ENCODE results near the gene MRPS27. TPM values are rescaled to one million over a fixed set of nuclear protein-coding genes. Genes with fewer than 3 reads are reported as not detected.
"Not testable (repeated sequence)": the region's sequence is repeated elsewhere in the genome, so short reads cannot be mapped to it uniquely, and the experiment has no call there.

The MRPS27 gene
- polyA plus RNA-seq, 1 experiment = 98.3 TPM

DNA sequence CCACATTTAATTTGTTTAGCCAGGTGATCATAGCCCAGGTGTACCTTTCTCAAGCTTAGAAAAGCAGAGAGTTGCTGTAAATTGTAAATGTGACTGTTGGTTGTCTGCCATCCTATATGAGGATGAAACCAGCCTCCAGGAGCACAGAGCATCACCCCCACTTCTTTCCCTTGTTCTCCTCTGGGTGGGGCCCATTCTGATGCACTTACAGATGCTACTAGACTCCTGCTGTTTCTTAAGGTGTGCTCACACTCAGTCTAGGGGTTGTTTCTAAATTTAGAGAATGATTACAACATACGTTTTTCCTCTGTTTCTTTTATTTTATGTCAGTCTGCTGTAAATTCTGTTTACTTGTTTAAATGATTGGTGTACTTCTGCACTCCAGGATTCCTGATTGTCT lies 10.7 kb upstream of the MRPS27 start:
- no peaks in the 10 kb centered on the region for H3K9me3 ChIP-seq (ENCODE audit: control insufficient read depth, insufficient read depth, low read length)
- no peaks in the 10 kb centered on the region for H3K27me3 ChIP-seq (ENCODE audit: control insufficient read depth, insufficient read depth, low read length)
- ChIA-PET CTCF (no interaction called here), POLR2A (no interaction called here)
- TF ChIP-seq, protein P1, sequence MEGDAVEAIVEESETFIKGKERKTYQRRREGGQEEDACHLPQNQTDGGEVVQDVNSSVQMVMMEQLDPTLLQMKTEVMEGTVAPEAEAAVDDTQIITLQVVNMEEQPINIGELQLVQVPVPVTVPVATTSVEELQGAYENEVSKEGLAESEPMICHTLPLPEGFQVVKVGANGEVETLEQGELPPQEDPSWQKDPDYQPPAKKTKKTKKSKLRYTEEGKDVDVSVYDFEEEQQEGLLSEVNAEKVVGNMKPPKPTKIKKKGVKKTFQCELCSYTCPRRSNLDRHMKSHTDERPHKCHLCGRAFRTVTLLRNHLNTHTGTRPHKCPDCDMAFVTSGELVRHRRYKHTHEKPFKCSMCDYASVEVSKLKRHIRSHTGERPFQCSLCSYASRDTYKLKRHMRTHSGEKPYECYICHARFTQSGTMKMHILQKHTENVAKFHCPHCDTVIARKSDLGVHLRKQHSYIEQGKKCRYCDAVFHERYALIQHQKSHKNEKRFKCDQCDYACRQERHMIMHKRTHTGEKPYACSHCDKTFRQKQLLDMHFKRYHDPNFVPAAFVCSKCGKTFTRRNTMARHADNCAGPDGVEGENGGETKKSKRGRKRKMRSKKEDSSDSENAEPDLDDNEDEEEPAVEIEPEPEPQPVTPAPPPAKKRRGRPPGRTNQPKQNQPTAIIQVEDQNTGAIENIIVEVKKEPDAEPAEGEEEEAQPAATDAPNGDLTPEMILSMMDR (IDR thresholded peaks at IDR 0.05; ENCODE audit: low read depth, low read length) = no peak
- no peak overlapping the region for H3K4me3 ChIP-seq (ENCODE audit: low read depth, low read length)
- no peak for DNase-seq (ENCODE audit: low read depth, low spot score)
- no peak overlapping the region for H3K27ac ChIP-seq (ENCODE audit: low read depth, low read length)

DNA sequence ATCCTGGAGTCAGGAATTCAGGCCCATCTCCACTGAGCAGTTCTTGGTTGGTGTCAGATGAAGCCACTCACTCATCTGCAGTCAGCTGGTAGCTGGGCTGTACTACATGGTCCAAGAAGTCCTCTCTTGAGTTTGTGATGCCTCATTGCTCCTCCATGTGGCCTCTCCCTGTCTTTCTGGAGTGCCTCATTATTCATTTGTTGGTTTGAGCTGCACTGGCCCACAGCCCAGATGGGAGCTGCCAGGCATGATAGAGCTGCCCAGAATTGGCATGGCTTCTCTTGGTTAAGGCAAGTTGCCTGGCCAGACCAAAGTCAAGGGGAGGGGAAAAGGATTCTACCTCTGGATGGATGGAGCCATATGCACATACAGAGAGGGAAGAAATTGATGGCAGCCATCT lies 8.1 kb upstream of the MRPS27 start:
- TF ChIP-seq, protein P1 (IDR thresholded peaks at IDR 0.05; ENCODE audit: low read depth, low read length) = no peak

DNA sequence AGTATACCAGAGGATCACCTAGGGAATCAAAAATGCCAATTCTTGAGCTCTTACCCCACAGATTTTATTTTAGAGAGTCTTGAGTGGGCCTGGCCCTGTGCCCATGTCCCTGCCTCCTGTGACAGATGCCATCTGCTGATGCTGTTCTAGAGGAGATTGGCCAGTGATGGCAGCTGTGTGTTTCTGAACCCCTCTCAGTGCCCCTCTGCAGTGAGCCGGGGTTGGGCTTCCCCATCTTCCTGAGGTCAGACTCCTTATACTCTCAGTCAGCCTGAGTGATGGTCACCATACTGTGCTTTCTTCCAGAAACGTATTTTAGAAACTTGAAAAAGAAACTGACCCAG lies 6.2 kb upstream of the MRPS27 start:
- no peak for DNase-seq (ENCODE audit: low read depth, low spot score)
- Histone ChIP-seq H3K9me3 (ENCODE audit: control insufficient read depth, insufficient read depth, low read length) (no peaks in the 10 kb centered on the region), H3K27ac (ENCODE audit: low read depth, low read length) (peak overlapping the region; percentile 84), H3K27me3 (ENCODE audit: control insufficient read depth, insufficient read depth, low read length) (no peaks in the 10 kb centered on the region), H3K4me3 (ENCODE audit: low read depth, low read length) (peak overlapping the region; percentile 5; the same call in 1 of the 2 replicates)
- POLR2A ChIA-PET = no interaction called here
- CTCF ChIA-PET = interaction anchor here (1.8 kb wide), 1 partner anchor 40 kb away, joined by 5 read pairs; no protein-coding TSS in a partner anchor
- TF ChIP-seq, protein P1 (IDR thresholded peaks at IDR 0.05; ENCODE audit: low read depth, low read length) = no peak

More for the DNA sequence above, 8.1 kb upstream of the MRPS27 start:
- H3K27me3 ChIP-seq (ENCODE audit: control insufficient read depth, insufficient read depth, low read length) = no peaks in the 10 kb centered on the region
- ChIA-PET CTCF (no interaction called here), POLR2A (no interaction called here)
- no peaks in the 10 kb centered on the region for H3K9me3 ChIP-seq (ENCODE audit: control insufficient read depth, insufficient read depth, low read length)
- no peak for DNase-seq (ENCODE audit: low read depth, low spot score)
- H3K4me3 ChIP-seq (ENCODE audit: low read depth, low read length) = no peak overlapping the region
- no peak overlapping the region for H3K27ac ChIP-seq (ENCODE audit: low read depth, low read length)

DNA sequence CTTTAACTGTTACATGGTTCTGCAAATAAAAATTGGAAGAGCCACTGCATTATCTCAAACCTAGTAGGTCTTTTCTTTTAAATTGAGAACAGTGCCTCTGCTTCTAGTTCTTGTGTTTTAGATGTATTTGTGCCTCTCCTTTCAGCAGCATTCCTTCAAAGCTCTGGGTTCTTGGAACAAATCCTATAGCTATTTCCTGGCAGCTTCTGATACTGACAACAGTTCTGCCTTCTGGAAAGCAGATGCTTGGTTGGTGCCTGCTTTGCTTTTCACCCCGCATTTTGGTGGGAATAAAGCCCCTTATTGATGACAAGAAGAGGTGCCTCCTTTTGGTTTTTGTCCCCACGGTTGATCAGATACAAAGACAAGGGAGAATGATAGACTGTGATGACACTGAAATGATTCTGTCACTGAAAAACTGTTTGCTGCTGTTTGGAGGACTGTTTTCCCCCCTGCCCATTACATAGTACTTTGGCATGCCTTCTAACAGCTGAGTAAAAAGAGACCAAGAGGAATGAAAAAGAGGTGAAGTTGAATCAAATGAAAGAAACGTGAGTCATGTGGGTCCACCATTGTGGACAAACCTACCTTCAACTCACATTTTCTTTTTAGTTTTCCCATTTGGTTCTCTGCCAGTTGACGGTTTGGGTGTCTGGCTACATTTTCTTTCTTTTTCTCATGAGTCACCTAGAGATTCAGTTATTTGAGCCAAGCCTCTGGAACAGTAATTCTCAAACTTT lies 5.7 kb upstream of the MRPS27 start:
- ChIA-PET POLR2A (no interaction called here), CTCF (interaction anchor here (1.1 to 1.8 kb wide), 2 partner anchors 41 to 198 kb away, joined by 4 to 5 read pairs; no protein-coding TSS in a partner anchor)
- Histone ChIP-seq H3K27me3 (ENCODE audit: control insufficient read depth, insufficient read depth, low read length) (no peaks in the 10 kb centered on the region), H3K9me3 (ENCODE audit: control insufficient read depth, insufficient read depth, low read length) (no peaks in the 10 kb centered on the region), H3K4me3 (ENCODE audit: low read depth, low read length) (peak overlapping the region; percentile 28; the same call in 1 of the 2 replicates), H3K27ac (ENCODE audit: low read depth, low read length) (peak overlapping the region; percentile 84)
- peak; percentile 36 for DNase-seq (ENCODE audit: low read depth, low spot score)
- TF ChIP-seq, protein P1 (IDR thresholded peaks at IDR 0.05; ENCODE audit: low read depth, low read length) = no peak

DNA sequence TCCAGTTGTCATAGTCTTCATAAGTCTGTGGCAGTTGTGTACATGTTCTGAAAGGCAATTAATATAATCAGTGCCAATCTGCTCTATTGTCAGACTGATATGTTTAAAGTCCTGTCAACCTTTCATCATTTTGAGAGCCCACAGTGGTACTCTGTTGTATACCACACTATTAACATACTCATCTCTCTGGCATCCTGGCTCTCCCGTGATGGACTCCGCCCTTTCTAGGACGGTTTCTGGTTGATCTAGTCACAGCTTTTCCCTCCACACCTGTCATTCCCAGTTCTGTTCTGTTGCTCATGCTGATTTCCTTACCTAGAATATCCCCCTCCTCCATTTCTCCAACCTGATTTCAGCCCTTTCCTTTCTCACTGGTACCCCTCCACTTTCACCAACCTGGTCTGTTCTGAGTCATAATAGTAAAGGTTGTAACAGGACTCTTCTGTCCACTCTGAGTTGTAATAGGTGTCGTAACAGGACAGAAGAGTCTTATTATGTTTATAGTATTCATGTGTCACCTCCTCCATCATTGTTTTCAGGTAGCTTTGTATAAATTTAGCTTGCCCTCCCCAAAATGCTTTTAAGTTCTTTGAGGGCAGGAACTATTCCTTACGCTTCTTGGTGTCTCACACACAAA lies 4.3 kb upstream of the MRPS27 start:
- POLR2A ChIA-PET = no interaction called here
- CTCF ChIA-PET = no interaction called here
- H3K9me3 ChIP-seq (ENCODE audit: control insufficient read depth, insufficient read depth, low read length) = no peaks in the 10 kb centered on the region; the same call in 1 of the 2 replicates
- no peaks in the 10 kb centered on the region for H3K27me3 ChIP-seq (ENCODE audit: control insufficient read depth, insufficient read depth, low read length)
- H3K27ac ChIP-seq (ENCODE audit: low read depth, low read length) = no peak overlapping the region
- no peak overlapping the region for H3K4me3 ChIP-seq (ENCODE audit: low read depth, low read length)
- TF ChIP-seq, protein P1 (IDR thresholded peaks at IDR 0.05; ENCODE audit: low read depth, low read length) = no peak
- no peak for DNase-seq (ENCODE audit: low read depth, low spot score)

DNA sequence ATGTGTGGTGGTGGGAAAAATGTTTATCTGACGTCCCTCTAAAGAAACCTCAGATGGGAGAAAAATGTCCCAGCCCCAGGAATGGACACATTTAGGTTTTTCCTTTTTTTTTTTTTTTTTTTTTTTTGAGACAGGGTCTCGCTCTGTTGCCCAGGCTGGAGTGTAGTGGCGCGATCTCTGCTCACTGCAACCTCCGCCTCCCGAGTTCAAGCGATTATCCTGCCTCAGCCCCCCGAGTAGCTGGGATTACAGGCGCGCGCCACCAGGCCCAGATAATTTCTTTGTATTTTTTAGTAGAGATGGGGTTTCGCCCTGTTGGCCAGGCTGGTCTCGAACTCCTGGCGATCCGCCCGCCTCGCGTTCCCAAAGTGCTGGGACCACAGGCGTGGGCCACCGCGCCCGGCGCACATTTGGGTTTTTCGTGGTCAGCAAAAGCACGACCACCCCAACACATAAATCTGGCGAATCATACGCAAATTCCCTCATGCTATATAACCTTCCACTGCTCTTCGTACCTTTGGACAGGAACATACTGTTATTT lies 535 bp downstream of the MRPS27 start:
- H3K27ac ChIP-seq (ENCODE audit: low read depth, low read length); DNase-seq (ENCODE audit: low read depth, low spot score); H3K27me3 ChIP-seq (ENCODE audit: control insufficient read depth, insufficient read depth, low read length); H3K9me3 ChIP-seq (ENCODE audit: control insufficient read depth, insufficient read depth, low read length): not testable (repeated sequence)
- CTCF ChIA-PET = interaction anchor here (0.7 to 3.2 kb wide), 3 partner anchors 11 to 537 kb away, joined by 3 to 16 read pairs (median 7); no protein-coding TSS in a partner anchor
- POLR2A ChIA-PET = interaction anchor here (0.7 to 1.4 kb wide), 6 partner anchors 11 to 498 kb away, joined by 4 to 18 read pairs (median 6); partner anchors contain the start of gene TNPO1
- H3K4me3 ChIP-seq (ENCODE audit: low read depth, low read length) = peak overlapping the region; percentile 98

Measured in AG04450 (cell line).